IMR-90 (cell line): ENCODE results near the gene CFDP1. TPM values are rescaled to one million over a fixed set of nuclear protein-coding genes. Genes with fewer than 3 reads are reported as not detected.

Source experiments
- ATAC-seq: fragments of 200-7000 bp; cut with Tn5 transposase; 2 replicates; pipeline ENCODE4 v1.9.1; 2020; ENCODE audit warnings: low read depth, mild to moderate bottlenecking, moderate library complexity
- BruUV-seq: library from RNA; stranded (reverse); fragments of 400-500 nt; replicated peaks from 2 replicates; lab custom pipeline; 2021; lab: Mats Ljungman, UMichigan
- CTCF ChIA-PET: fragments of 300-600 bp; formaldehyde crosslinking; extraction: SDS; loops from one replicate; lab custom pipeline; 2021; ENCODE audit warnings: antibody characterized with exemption; lab: Yijun Ruan, JAX
- POLR2A ChIA-PET: fragments of 300-600 bp; sonication (Branson Sonifier 250); formaldehyde crosslinking; loops from one replicate; lab custom pipeline; 2022; ENCODE audit warnings: antibody characterized with exemption; ENCODE audit not compliant: unreplicated experiment; lab: Charles Lee
- DNase-seq: peaks from one replicate; pipeline ENCODE4 v3.0.0; 2013
- H2AFZ ChIP-seq: replicated peaks from 2 replicates; pipeline ENCODE3; 2013; ENCODE audit warnings: low read length, mild to moderate bottlenecking; ENCODE audit not compliant: poor library complexity
- H2AK5ac ChIP-seq: 2 replicates; pipeline ENCODE4 v1.6.1; 2013; ENCODE audit warnings: low read depth, low read length, inconsistent platforms
- H2AK9ac ChIP-seq: replicated peaks from 2 replicates; pipeline ENCODE3; 2013; ENCODE audit warnings: mild to moderate bottlenecking, low read depth, low read length, moderate library complexity; ENCODE audit not compliant: poor library complexity
- H2BK120ac ChIP-seq: 2 replicates; pipeline ENCODE4 v1.6.1; 2013; ENCODE audit warnings: low read depth, low read length, inconsistent platforms
- H2BK15ac ChIP-seq: 3 replicates; pipeline ENCODE4 v1.6.1; 2013; ENCODE audit warnings: low read depth, low read length, inconsistent platforms
- H2BK20ac ChIP-seq: 2 replicates; pipeline ENCODE4 v1.6.1; 2013; ENCODE audit warnings: low read depth, mild to moderate bottlenecking, inconsistent platforms, low read length, moderate library complexity
- H2BK5ac ChIP-seq: 2 replicates; pipeline ENCODE4 v1.6.1; 2013; ENCODE audit warnings: mild to moderate bottlenecking, low read depth, low read length, inconsistent platforms; ENCODE audit not compliant: poor library complexity, severe bottlenecking
- H3K14ac ChIP-seq: replicated peaks from 2 replicates; pipeline ENCODE4 v1.6.1; 2013; ENCODE audit warnings: low read depth, low read length, inconsistent platforms
- H3K18ac ChIP-seq: 2 replicates; pipeline ENCODE4 v1.6.1; 2013; ENCODE audit warnings: low read depth, low read length, control low read depth
- H3K23ac ChIP-seq: 2 replicates; pipeline ENCODE4 v1.6.1; 2013; ENCODE audit warnings: low read depth, low read length, inconsistent platforms
- H3K27ac ChIP-seq: 2 replicates; pipeline ENCODE4 v1.5.1; 2013; ENCODE audit warnings: mild to moderate bottlenecking, control low read depth, low read length; ENCODE audit not compliant: insufficient read depth
- H3K27me3 ChIP-seq: 2 replicates; pipeline ENCODE4 v1.6.1; 2013; ENCODE audit warnings: low read length; ENCODE audit not compliant: control insufficient read depth, insufficient read depth
- H3K36me3 ChIP-seq: 2 replicates; pipeline ENCODE4 v1.6.1; 2013; ENCODE audit warnings: low read length, mixed read lengths; ENCODE audit not compliant: control insufficient read depth, insufficient read depth
- H3K4ac ChIP-seq: 2 replicates; pipeline ENCODE4 v1.6.1; 2013; ENCODE audit warnings: low read depth, low read length, inconsistent platforms
- H3K4me1 ChIP-seq: 2 replicates; pipeline ENCODE4 v1.6.1; 2013; ENCODE audit warnings: low read length, mixed read lengths; ENCODE audit not compliant: control insufficient read depth, insufficient read depth
- H3K4me2 ChIP-seq: 2 replicates; pipeline ENCODE4 v1.6.1; 2013; ENCODE audit warnings: low read depth, mild to moderate bottlenecking, control low read depth, low read length, moderate library complexity
- H3K4me3 ChIP-seq: 2 replicates; pipeline ENCODE4 v1.5.1; 2013; ENCODE audit warnings: low read depth, mild to moderate bottlenecking, control low read depth, low read length, moderate library complexity; ENCODE audit not compliant: insufficient read depth
- H3K56ac ChIP-seq: 2 replicates; pipeline ENCODE4 v1.6.1; 2013; ENCODE audit warnings: low read length, inconsistent platforms; ENCODE audit not compliant: insufficient read depth; ENCODE audit errors: extremely low read depth
- H3K79me1 ChIP-seq, 2 experiments: 2 replicates each; pipeline ENCODE4 v1.6.1; 2013; ENCODE audit warnings: low read length in 2 of 2, inconsistent platforms in 1 of 2, low read depth in 1 of 2
- H3K9ac ChIP-seq: 2 replicates; pipeline ENCODE4 v1.6.1; 2013; ENCODE audit warnings: low read depth, low read length, control low read depth
- H3K9me1 ChIP-seq: 2 replicates; pipeline ENCODE4 v1.6.1; 2013; ENCODE audit warnings: low read length, inconsistent platforms; ENCODE audit not compliant: insufficient read depth
- H3K9me3 ChIP-seq: 2 replicates; pipeline ENCODE4 v1.6.1; 2013; ENCODE audit warnings: low read length; ENCODE audit not compliant: control insufficient read depth, insufficient read depth
- H4K20me1 ChIP-seq: 2 replicates; pipeline ENCODE4 v1.6.1; 2013; ENCODE audit warnings: low read length, inconsistent platforms; ENCODE audit not compliant: insufficient read depth
- H4K5ac ChIP-seq: 2 replicates; pipeline ENCODE4 v1.6.1; 2013; ENCODE audit warnings: mild to moderate bottlenecking, low read depth, low read length, control low read depth
- H4K8ac ChIP-seq, 2 experiments: 2 replicates each; pipeline ENCODE4 v1.6.1; 2013; ENCODE audit warnings: low read depth in 2 of 2, low read length in 2 of 2, control low read depth in 1 of 2, inconsistent platforms in 1 of 2
- H4K91ac ChIP-seq: 2 replicates; pipeline ENCODE4 v1.6.1; 2013; ENCODE audit warnings: low read depth, low read length, inconsistent platforms; ENCODE audit not compliant: insufficient read depth
- BHLHE40 ChIP-seq: fragments of 150-350 bp; IDR thresholded peaks from 2 replicates; pipeline ENCODE4 v1.6.1; 2016; ENCODE audit warnings: mild to moderate bottlenecking, low read depth, low read length
- CEBPB ChIP-seq: IDR thresholded peaks from 2 replicates; pipeline ENCODE4 v1.6.1; 2012; ENCODE audit warnings: low read depth, low read length, improper control_type of control experiment
- CTCF ChIP-seq: conservative IDR thresholded peaks from 2 replicates; pipeline ENCODE4 v1.5.1; 2012; ENCODE audit warnings: mild to moderate bottlenecking, low read depth, low read length, improper control_type of control experiment
- MXI1 ChIP-seq: IDR thresholded peaks from 2 replicates; pipeline ENCODE4 v1.6.1; 2012; ENCODE audit warnings: low read depth, mild to moderate bottlenecking, low read length, moderate library complexity, borderline replicate concordance
- NFE2L2 ChIP-seq: fragments of 150-350 bp; IDR thresholded peaks from 2 replicates; pipeline ENCODE4 v1.6.1; 2016; ENCODE audit warnings: low read depth, mild to moderate bottlenecking, low read length
- WGBS, 2 experiments: methylation state at CpG; one replicate each; pipeline versions ENCODE4 v1.1.5 to v1.1.7; 2013; ENCODE audit warnings: missing lambda C conversion rate in 2 of 2; ENCODE audit not compliant: insufficient read length in 1 of 2; ENCODE audit errors: extremely low coverage in 2 of 2; 5-methylcytosine and 5-hydroxymethylcytosine counted together
- dilution Hi-C: fragments of 300-500 bp; cut with HindIII; formaldehyde crosslinking; loops from one replicate; pipeline ENCODE4 v1.14.3; 2018; ENCODE audit warnings: low sequenced_read_pairs; ENCODE audit not compliant: unreplicated experiment
- in situ Hi-C: fragments of 300-500 bp; cut with MboI; formaldehyde crosslinking; loops from 3 replicates; pipeline ENCODE4 v1.14.3; 2019; ENCODE audit warnings: low sequenced_read_pairs, inconsistent platforms, mixed read lengths
- intact Hi-C: fragments of 100-400 bp; cut with micrococcal nuclease; formaldehyde crosslinking; loops from 2 replicates; pipeline ENCODE4 v1.10.0; 2022
- polyA plus RNA-seq, 3 experiments: library from polyadenylated mRNA; depleted of rRNA; stranded (reverse); fragments of >200 nt; gene quantifications; 2 replicates each; pipeline ENCODE4 v1.2.3, GENCODE V29; 2012; ENCODE audit warnings: low replicate concordance in 1 of 3
- total RNA-seq: library from RNA; depleted of rRNA; stranded (reverse); fragments of >200 nt; gene quantifications from 2 replicates; pipeline ENCODE4 v1.2.3, GENCODE V29; 2012

Gene CFDP1
- total and polyA plus RNA-seq, 2 of the 4 experiments (the other 2 are of a cell fraction): 15.6 to 38.7 TPM

GRCh38 chr16:75254359-75254837 is 178.9 kb downstream of the CFDP1 start:
- in situ Hi-C loops (no loop called here), dilution Hi-C loops (no loop called here), intact Hi-C loops (loop anchor here (5.0 kb wide), 1 partner anchor 128 kb away; no protein-coding TSS in a partner anchor)
- 0 out of 2 replicates have a peak, but pooled peaks cover 5% of the 10 kb centered on the region for H3K36me3 ChIP-seq
- peak overlapping the region; percentile 85 for H3K23ac ChIP-seq
- peaks cover 35% of the 10 kb centered on the region for H3K9me1 ChIP-seq
- H2BK20ac ChIP-seq: peak overlapping the region; percentile 78
- peaks cover 71% of the 10 kb centered on the region for H3K4me1 ChIP-seq
- peaks cover 81% of the 10 kb centered on the region for H4K20me1 ChIP-seq
- ChIA-PET POLR2A (no interaction called here), CTCF (interaction anchor here (0.5 kb wide), 1 partner anchor 664 kb away, joined by 3 read pairs; no protein-coding TSS in a partner anchor)
- H4K91ac ChIP-seq: peak overlapping the region; percentile 89
- peak overlapping the region; percentile 95 for H2AK5ac ChIP-seq
- peak overlapping the region; percentile 46; the same call in 1 of the 3 replicates for H2BK15ac ChIP-seq
- no TSS peak for BruUV-seq
- peak overlapping the region; percentile 70 for H3K14ac ChIP-seq
- WGBS, 2 experiments: 25% methylated on average over 1 of the region's 5 CpGs; no CpG with 5 or more reads in 1 of the 2 experiments
- no peaks in the 10 kb centered on the region for H3K27me3 ChIP-seq
- TF ChIP-seq NFE2L2: no peak
- peak; percentile 22; the same call in 1 of the 2 replicates for TF ChIP-seq MXI1
- peak; percentile 22; the same call in 1 of the 2 replicates for TF ChIP-seq CEBPB
- TF ChIP-seq BHLHE40: peak; percentile 48; the same call in 1 of the 2 replicates
- no peak for TF ChIP-seq CTCF
- peak overlapping the region; percentile 85 for H2BK120ac ChIP-seq
- H3K4me3 ChIP-seq: no peak overlapping the region
- H3K4me2 ChIP-seq: peak overlapping the region; percentile 31
- peaks cover 0 to 70% of the 10 kb centered on the region in 2 experiments; a peak in 3 of 4 replicates for H3K79me1 ChIP-seq
- peak; percentile 88 for DNase-seq
- H2BK5ac ChIP-seq: peak overlapping the region; percentile 74
- H3K56ac ChIP-seq: peak overlapping the region; percentile 22; the same call in 1 of the 2 replicates
- peak overlapping the region; percentile 53; the same call in 1 of the 2 replicates for H4K5ac ChIP-seq
- peak overlapping the region; percentile 70 for H3K18ac ChIP-seq
- peak overlapping the region; percentile 98 for H3K4ac ChIP-seq
- peak overlapping the region; percentile 62 for H3K9ac ChIP-seq
- peak overlapping the region; percentile 91 for H2AK9ac ChIP-seq
- H3K27ac ChIP-seq: peak overlapping the region; percentile 98
- no peaks in the 10 kb centered on the region for H3K9me3 ChIP-seq
- ATAC-seq: peak; percentile 27
- peak overlapping the region; percentile 38 to 92; a peak in 3 of 4 replicates for H4K8ac ChIP-seq
- peak overlapping the region; percentile 24 for H2AFZ ChIP-seq
